GM12878 (cell line): ENCODE data around the gene SPTBN1. TPM values are rescaled to one million over a fixed set of nuclear protein-coding genes. Genes with fewer than 3 reads are reported as not detected.

ENCODE experiments used
- ATAC-seq: fragments of 200-7000 bp; cut with Tn5 transposase; 3 replicates; pipeline ENCODE4 v1.9.1; 2020; ENCODE audit warnings: mild to moderate bottlenecking, moderate library complexity
- BruUV-seq: library from RNA; stranded (reverse); fragments of 400-500 nt; replicated peaks from 2 replicates; lab custom pipeline; 2021; lab: Mats Ljungman, UMichigan
- CTCF ChIA-PET: fragments of 300-600 bp; sonication (Branson Sonifier 250); formaldehyde crosslinking; extraction: SDS; loops from one replicate; lab custom pipeline; 2021; ENCODE audit warnings: inconsistent platforms; lab: Yijun Ruan, JAX
- POLR2A ChIA-PET: fragments of 350-600 bp; formaldehyde crosslinking; extraction: SDS; loops from one replicate; lab custom pipeline; 2021; ENCODE audit warnings: inconsistent platforms; lab: Charles Lee
- RAD21 ChIA-PET: fragments of 300-600 bp; sonication (Branson Sonifier 250); formaldehyde crosslinking; loops from one replicate; lab custom pipeline; 2023; ENCODE audit warnings: antibody characterized with exemption; ENCODE audit not compliant: unreplicated experiment; lab: Charles Lee
- SMC1A ChIA-PET: fragments of 300-600 bp; sonication (Branson Sonifier 250); formaldehyde crosslinking; loops from one replicate; lab custom pipeline; 2023; ENCODE audit not compliant: unreplicated experiment, uncharacterized antibody; lab: Charles Lee
- DNase-seq: peaks from one replicate; pipeline ENCODE4 v3.0.0-alpha.2; 2011; ENCODE audit warnings: low read depth, low spot score
- FAIRE-seq: peaks from 3 replicates; lab custom pipeline; 2011; peaks lifted over from hg19 to GRCh38; lab: Jason Lieb, UNC
- H2AFZ ChIP-seq: 2 replicates; pipeline ENCODE4 v1.6.0; 2011; ENCODE audit warnings: low read depth, low read length, control low read depth; ENCODE audit not compliant: control insufficient read depth
- H3K27ac ChIP-seq: 2 replicates; pipeline ENCODE4 v1.5.1; 2011; ENCODE audit warnings: control low read depth; ENCODE audit not compliant: control insufficient read depth, insufficient read depth
- H3K27me3 ChIP-seq, 2 experiments: replicated peaks in 1 of 2; 2 replicates each; pipeline versions ENCODE4 v1.6.0 to v1.6.1; 2011; ENCODE audit warnings: low read length in 1 of 2; ENCODE audit not compliant: control insufficient read depth in 2 of 2, insufficient read depth in 2 of 2
- H3K36me3 ChIP-seq, 2 experiments: 2 replicates each; pipeline ENCODE4 v1.5.1; 2011; ENCODE audit warnings: low read length in 1 of 2; ENCODE audit not compliant: control insufficient read depth in 2 of 2, insufficient read depth in 2 of 2
- H3K4me1 ChIP-seq: 2 replicates; pipeline ENCODE4 v1.6.1; 2011; ENCODE audit warnings: mild to moderate bottlenecking, low read length, moderate library complexity, mixed read lengths; ENCODE audit not compliant: control insufficient read depth, insufficient read depth
- H3K4me2 ChIP-seq: 2 replicates; pipeline ENCODE4 v1.6.0; 2011; ENCODE audit warnings: control low read depth; ENCODE audit not compliant: control insufficient read depth, insufficient read depth
- H3K4me3 ChIP-seq: fragments of 200-600 bp; sonication (generic); 2 replicates; pipeline ENCODE4 v1.5.1; 2016
- H3K79me2 ChIP-seq: 2 replicates; pipeline ENCODE4 v1.6.0; 2011; ENCODE audit warnings: low read length; ENCODE audit not compliant: control insufficient read depth, insufficient read depth
- H3K9ac ChIP-seq: 2 replicates; pipeline ENCODE4 v1.8.0; 2011; ENCODE audit warnings: low read length, control low read depth, mixed read lengths; ENCODE audit not compliant: control insufficient read depth, insufficient read depth
- H3K9me3 ChIP-seq: replicated peaks from 3 replicates; pipeline ENCODE4 v1.5.1; 2011; ENCODE audit warnings: mild to moderate bottlenecking, low read length; ENCODE audit not compliant: control insufficient read depth, insufficient read depth
- H4K20me1 ChIP-seq: 2 replicates; pipeline ENCODE4 v1.6.0; 2011; ENCODE audit not compliant: control insufficient read depth, insufficient read depth
- ATF2 ChIP-seq: IDR thresholded peaks from 2 replicates; pipeline ENCODE4 v1.6.1; 2012; ENCODE audit warnings: low read length, inconsistent platforms
- BRCA1 ChIP-seq: IDR thresholded peaks from 2 replicates; pipeline ENCODE4 v1.6.1; 2011; ENCODE audit warnings: low read depth, low read length, improper control_type of control experiment
- IRF5 ChIP-seq: fragments of 450-650 bp; IDR thresholded peaks from 2 replicates; pipeline ENCODE4 v1.6.1; 2017; ENCODE audit warnings: borderline replicate concordance
- JUND ChIP-seq: IDR thresholded peaks from 2 replicates; pipeline ENCODE4 v1.6.1; 2012; ENCODE audit warnings: low read depth, mild to moderate bottlenecking, low read length, improper control_type of control experiment, moderate library complexity
- MYB ChIP-seq: fragments of 150-350 bp; IDR thresholded peaks from 2 replicates; pipeline ENCODE4 v1.6.1; 2014; ENCODE audit warnings: mild to moderate bottlenecking, low read depth, low read length, borderline replicate concordance
- POLR2AphosphoS2 ChIP-seq: IDR thresholded peaks from 2 replicates; pipeline ENCODE4 v1.6.1; 2011; ENCODE audit warnings: low read depth, mild to moderate bottlenecking, low read length, improper control_type of control experiment, moderate library complexity
- RELA ChIP-seq: fragments of 450-650 bp; IDR thresholded peaks from 2 replicates; pipeline ENCODE4 v1.8.0; 2014; ENCODE audit warnings: borderline replicate concordance; ENCODE audit not compliant: partially characterized antibody
- SREBF1 ChIP-seq: IDR thresholded peaks from 2 replicates; pipeline ENCODE4 v1.6.1; 2012; ENCODE audit warnings: mild to moderate bottlenecking, low read length
- USF1 ChIP-seq: IDR thresholded peaks from 2 replicates; pipeline ENCODE4 v1.6.1; 2011; ENCODE audit warnings: borderline replicate concordance, low read depth, mild to moderate bottlenecking, moderate library complexity, mixed read lengths, low read length; ENCODE audit not compliant: insufficient read depth; ENCODE audit errors: extremely low read length
- WGBS: methylation state at CpG from one replicate; pipeline ENCODE4 v1.1.6; 2016; ENCODE audit warnings: low lambda C conversion rate; ENCODE audit not compliant: insufficient replicate concordance, insufficient coverage; ENCODE audit errors: missing lambda C conversion rate; 5-methylcytosine and 5-hydroxymethylcytosine counted together
- in situ Hi-C: fragments of 300-500 bp; cut with MboI; formaldehyde crosslinking; loops from 9 replicates; pipeline ENCODE4 v1.14.3; 2018; ENCODE audit warnings: mixed read lengths
- intact Hi-C: fragments of 100-400 bp; cut with micrococcal nuclease; formaldehyde crosslinking; loops from one replicate; pipeline ENCODE4 v1.14.2; 2022; ENCODE audit not compliant: unreplicated experiment
- polyA plus RNA-seq, 11 experiments: library from polyadenylated mRNA; depleted of rRNA in 4 of 11; unstranded in 6 of 11; stranded (reverse) in 5 of 11; fragments of >200 nt; fragmentation: Nextera tagmentation in 4 of 11; fragmentation: Illumina TruSeq in 1 of 11; extraction: Ambion mirVana in 4 of 11; extraction: Trizol in 1 of 11; gene quantifications; 1 replicate in 1 of 11; 2 replicates in 10 of 11; pipeline versions ENCODE4 v1.2.1 to v1.2.3, GENCODE V29; 2011 to 2016; ENCODE audit warnings: inconsistent platforms in 2 of 11, missing spikeins in 2 of 11, low read depth in 1 of 11
- total RNA-seq, 4 experiments: library from RNA; depleted of rRNA in 3 of 4; stranded (reverse); fragments of >200 nt in 3 of 4; fragmentation: Illumina TruSeq in 1 of 4; extraction: Trizol in 1 of 4; gene quantifications; 2 replicates each; pipeline versions ENCODE4 v1.2.1 to v1.2.3, GENCODE V29; 2013 to 2021
- TF ChIP-seq, protein P1 (sequence below): fragments of 450-650 bp; IDR thresholded peaks from 2 replicates; pipeline ENCODE4 v1.6.1; 2018; ENCODE audit warnings: mild to moderate bottlenecking, low read depth, moderate library complexity; ENCODE audit not compliant: partially characterized antibody
- TF ChIP-seq, protein P2 (sequence below): IDR thresholded peaks from 2 replicates; pipeline ENCODE4 v1.6.1; 2012; ENCODE audit warnings: mild to moderate bottlenecking, low read depth, low read length

Gene SPTBN1
- total and polyA plus RNA-seq, 10 of the 15 experiments (the other 5 are each of a cell fraction or from before 2014, with no cell fraction given): 20.6 to 154 (median 76.7) TPM

- no peak for DNase-seq
- H3K36me3 ChIP-seq: peaks cover 49 to 52% of the 10 kb centered on the region in 2 experiments
- peaks cover 3% of the 10 kb centered on the region for H3K79me2 ChIP-seq
- intact Hi-C loops: no loop called here
- no peak overlapping the region for H3K27ac ChIP-seq
- no TSS peak for BruUV-seq
- WGBS: 83% methylated on average over 12 of the region's 12 CpGs
- ChIA-PET POLR2A (interaction anchor here (0.9 to 2.4 kb wide), 3 partner anchors 9 to 65 kb away, joined by 3 to 11 read pairs (median 4); no protein-coding TSS in a partner anchor), CTCF (interaction anchor here (0.8 to 2.8 kb wide), 7 partner anchors 9 to 104 kb away, joined by 3 to 8 read pairs (median 3); no protein-coding TSS in a partner anchor), SMC1A (interaction anchor here (0.6 to 2.8 kb wide), 15 partner anchors 8 to 516 kb away, joined by 3 to 16 read pairs (median 4); no protein-coding TSS in a partner anchor), RAD21 (interaction anchor here (0.6 to 1.9 kb wide), 4 partner anchors 9 to 101 kb away, joined by 3 to 6 read pairs (median 6); no protein-coding TSS in a partner anchor)
- in situ Hi-C loops: no loop called here
- H2AFZ ChIP-seq: no peak overlapping the region
- ATAC-seq: no peak
- H3K27me3 ChIP-seq: no peaks in the 10 kb centered on the region
- no peak overlapping the region for H3K9ac ChIP-seq
- FAIRE-seq: peak; percentile 35
- no peak overlapping the region for H3K4me3 ChIP-seq
- TF ChIP-seq ATF2 (no peak), USF1 (no peak), IRF5 (no peak), JUND (no peak), MYB (no peak), BRCA1 (no peak), POLR2AphosphoS2 (no peak), SREBF1 (no peak), RELA (no peak)
- TF ChIP-seq, protein P1, sequence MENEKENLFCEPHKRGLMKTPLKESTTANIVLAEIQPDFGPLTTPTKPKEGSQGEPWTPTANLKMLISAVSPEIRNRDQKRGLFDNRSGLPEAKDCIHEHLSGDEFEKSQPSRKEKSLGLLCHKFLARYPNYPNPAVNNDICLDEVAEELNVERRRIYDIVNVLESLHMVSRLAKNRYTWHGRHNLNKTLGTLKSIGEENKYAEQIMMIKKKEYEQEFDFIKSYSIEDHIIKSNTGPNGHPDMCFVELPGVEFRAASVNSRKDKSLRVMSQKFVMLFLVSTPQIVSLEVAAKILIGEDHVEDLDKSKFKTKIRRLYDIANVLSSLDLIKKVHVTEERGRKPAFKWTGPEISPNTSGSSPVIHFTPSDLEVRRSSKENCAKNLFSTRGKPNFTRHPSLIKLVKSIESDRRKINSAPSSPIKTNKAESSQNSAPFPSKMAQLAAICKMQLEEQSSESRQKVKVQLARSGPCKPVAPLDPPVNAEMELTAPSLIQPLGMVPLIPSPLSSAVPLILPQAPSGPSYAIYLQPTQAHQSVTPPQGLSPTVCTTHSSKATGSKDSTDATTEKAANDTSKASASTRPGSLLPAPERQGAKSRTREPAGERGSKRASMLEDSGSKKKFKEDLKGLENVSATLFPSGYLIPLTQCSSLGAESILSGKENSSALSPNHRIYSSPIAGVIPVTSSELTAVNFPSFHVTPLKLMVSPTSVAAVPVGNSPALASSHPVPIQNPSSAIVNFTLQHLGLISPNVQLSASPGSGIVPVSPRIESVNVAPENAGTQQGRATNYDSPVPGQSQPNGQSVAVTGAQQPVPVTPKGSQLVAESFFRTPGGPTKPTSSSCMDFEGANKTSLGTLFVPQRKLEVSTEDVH: no peak
- TF ChIP-seq, protein P2, sequence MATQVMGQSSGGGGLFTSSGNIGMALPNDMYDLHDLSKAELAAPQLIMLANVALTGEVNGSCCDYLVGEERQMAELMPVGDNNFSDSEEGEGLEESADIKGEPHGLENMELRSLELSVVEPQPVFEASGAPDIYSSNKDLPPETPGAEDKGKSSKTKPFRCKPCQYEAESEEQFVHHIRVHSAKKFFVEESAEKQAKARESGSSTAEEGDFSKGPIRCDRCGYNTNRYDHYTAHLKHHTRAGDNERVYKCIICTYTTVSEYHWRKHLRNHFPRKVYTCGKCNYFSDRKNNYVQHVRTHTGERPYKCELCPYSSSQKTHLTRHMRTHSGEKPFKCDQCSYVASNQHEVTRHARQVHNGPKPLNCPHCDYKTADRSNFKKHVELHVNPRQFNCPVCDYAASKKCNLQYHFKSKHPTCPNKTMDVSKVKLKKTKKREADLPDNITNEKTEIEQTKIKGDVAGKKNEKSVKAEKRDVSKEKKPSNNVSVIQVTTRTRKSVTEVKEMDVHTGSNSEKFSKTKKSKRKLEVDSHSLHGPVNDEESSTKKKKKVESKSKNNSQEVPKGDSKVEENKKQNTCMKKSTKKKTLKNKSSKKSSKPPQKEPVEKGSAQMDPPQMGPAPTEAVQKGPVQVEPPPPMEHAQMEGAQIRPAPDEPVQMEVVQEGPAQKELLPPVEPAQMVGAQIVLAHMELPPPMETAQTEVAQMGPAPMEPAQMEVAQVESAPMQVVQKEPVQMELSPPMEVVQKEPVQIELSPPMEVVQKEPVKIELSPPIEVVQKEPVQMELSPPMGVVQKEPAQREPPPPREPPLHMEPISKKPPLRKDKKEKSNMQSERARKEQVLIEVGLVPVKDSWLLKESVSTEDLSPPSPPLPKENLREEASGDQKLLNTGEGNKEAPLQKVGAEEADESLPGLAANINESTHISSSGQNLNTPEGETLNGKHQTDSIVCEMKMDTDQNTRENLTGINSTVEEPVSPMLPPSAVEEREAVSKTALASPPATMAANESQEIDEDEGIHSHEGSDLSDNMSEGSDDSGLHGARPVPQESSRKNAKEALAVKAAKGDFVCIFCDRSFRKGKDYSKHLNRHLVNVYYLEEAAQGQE: no peak
- H4K20me1 ChIP-seq: no peaks in the 10 kb centered on the region
- H3K9me3 ChIP-seq: no peaks in the 10 kb centered on the region
- no peaks in the 10 kb centered on the region for H3K4me1 ChIP-seq
- no peak overlapping the region for H3K4me2 ChIP-seq
These were observed 168.5 kb downstream of the SPTBN1 start for GRCh38 chr2:54624591-54625071.
